GM20431 (cell line): Measurements from ENCODE around the gene PFN3.

Experiments used
- in situ Hi-C: fragments of 300-500 bp; cut with MseI, MboI; formaldehyde crosslinking; loops from one replicate; pipeline ENCODE4 v1.15.0; 2020; ENCODE audit warnings: low sequenced_read_pairs; ENCODE audit not compliant: unreplicated experiment

The PFN3 gene

DNA sequence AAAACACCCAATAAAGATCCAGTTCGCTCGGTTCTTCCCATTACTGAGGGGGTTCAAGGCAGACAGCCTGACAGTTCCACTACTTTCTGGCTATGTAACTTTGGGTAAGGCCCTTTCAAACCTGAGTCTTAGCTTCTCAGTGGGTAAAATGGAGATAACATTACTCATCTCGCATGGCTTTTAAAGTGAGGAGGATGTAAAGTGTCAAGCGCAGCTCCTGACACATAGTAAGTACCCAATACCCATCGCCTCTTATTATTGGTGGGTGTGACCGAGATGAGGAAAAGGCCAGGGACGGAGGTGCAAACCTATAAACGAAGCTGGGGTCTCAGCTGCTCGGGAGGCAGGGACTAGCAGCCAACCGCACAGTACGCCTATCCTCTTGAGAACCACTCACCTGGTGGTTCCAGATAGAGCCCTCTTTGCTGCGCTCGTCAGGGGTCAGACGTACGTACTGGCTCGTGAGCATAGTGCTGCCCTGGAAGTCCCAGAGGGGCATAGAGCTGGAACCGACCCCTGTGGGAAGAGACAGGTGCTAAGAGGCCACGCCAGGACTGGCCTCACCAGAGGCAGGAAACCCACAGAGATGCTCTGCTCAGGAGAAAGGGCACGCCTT is 49.6 kb downstream of the PFN3 start:
- in situ Hi-C loops, result no loop called here
